SKM-1 treated with dmso at 0.1 percent for 144 hours (cell line): ENCODE results near the gene BTBD16.

Source experiments
- DNase-seq: peaks from one replicate; lab custom pipeline; 2025; ENCODE audit not compliant: unreplicated experiment; lab: John Stamatoyannopoulos, UW

The BTBD16 gene

GRCh38 chr10:122271076-122271475, at the start of gene BTBD16:
BTBD16 (plus strand) TSS chr10:122271296; CDS start chr10:122275082, 3,786 bp downstream.
- DNase-seq, result no peak

DNA sequence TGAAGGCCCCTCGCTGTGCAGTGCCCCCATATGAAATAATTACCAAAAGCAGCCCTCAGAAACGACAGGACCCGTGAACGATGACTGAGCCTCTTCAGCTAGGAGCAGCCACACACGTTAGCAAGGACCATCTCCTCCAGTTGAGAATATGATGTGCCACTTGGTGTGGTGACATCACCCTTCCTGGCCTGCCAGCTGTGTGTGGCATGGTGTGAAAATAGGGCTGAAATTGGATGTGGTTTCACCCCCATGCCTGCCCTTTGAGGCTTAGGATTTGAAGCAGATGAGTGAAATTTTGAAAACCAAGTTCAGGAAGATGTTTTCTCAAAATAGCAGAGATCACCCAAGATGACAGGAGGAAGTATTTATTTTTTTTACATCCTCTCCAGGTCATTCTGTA, 49.1 kb upstream of the BTBD16 start:
- DNase-seq, result no peak

GRCh38 chr10:122222638-122223037, 48.5 kb upstream of the BTBD16 start:
- no peak for DNase-seq

- DNase-seq, result no peak
Observed at GRCh38 chr10:122224159-122224558, 46.9 kb upstream of the BTBD16 start.

DNA sequence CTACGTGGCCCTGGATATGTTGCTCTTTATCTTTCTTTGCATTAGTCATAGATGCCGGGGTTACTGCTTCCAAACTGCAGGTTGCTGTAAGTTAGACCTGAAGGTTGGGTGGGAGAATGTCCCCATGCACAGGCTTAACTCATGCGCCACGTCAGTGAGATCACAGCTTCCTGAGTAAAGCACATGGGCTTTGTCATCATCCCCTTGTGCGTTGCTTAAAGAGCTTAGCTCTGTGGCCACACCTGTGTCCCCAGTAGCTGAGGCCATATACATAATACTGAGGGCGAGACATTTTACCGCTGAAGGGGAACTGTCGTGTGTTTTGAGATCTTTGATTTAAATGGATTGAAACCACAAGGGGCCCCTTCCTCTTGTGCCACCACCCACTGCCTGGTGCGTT, 45.8 kb upstream of the BTBD16 start:
- no peak for DNase-seq

- DNase-seq, result no peak
Observed at GRCh38 chr10:122227754-122228153, 43.3 kb upstream of the BTBD16 start.

GRCh38 chr10:122229666-122230065, 41.4 kb upstream of the BTBD16 start:
- DNase-seq, result no peak

DNA sequence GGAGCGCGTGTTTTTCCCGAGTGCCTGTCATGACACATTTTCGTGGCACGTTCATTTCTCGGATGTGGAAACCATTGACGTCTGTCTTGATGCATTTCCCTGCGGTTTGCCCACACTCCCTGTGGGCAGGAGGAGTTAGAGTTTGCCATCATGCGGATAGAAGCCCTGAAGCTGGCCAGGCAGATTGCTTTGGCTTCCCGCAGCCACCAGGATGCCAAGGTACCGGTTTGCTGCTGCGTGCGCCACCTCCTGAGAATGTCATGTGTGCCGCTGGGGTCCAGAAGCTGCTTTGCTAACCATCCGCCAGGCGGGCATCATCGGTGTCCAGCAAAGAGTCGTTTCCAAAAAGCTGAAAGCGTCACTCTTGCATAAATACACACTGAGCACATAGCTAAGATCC, 40.9 kb upstream of the BTBD16 start:
- DNase-seq, result no peak

- no peak for DNase-seq
Observed at GRCh38 chr10:122232769-122233168, 38.3 kb upstream of the BTBD16 start.

- DNase-seq, result no peak
Observed at GRCh38 chr10:122233857-122234348, 37.2 kb upstream of the BTBD16 start.

DNA sequence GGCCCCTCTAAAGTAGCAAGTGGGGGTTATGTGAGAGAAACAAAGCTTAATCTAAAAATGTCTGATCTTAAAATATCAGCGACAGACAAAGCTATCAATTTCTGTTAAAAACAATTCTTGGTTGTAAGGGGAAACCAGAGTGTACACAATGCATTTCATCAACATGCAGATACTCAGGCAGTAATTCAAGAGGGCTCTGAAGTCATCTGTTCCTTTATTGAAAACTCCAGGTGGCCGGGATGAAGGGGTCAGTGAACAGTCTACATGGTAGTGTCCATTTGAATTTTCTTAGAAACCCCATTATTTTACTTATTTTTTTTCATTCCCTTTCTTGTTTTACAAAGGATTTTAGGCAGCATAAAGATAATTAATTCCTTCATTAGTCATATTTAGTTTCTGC, 36.7 kb upstream of the BTBD16 start:
- DNase-seq, result no peak

DNA sequence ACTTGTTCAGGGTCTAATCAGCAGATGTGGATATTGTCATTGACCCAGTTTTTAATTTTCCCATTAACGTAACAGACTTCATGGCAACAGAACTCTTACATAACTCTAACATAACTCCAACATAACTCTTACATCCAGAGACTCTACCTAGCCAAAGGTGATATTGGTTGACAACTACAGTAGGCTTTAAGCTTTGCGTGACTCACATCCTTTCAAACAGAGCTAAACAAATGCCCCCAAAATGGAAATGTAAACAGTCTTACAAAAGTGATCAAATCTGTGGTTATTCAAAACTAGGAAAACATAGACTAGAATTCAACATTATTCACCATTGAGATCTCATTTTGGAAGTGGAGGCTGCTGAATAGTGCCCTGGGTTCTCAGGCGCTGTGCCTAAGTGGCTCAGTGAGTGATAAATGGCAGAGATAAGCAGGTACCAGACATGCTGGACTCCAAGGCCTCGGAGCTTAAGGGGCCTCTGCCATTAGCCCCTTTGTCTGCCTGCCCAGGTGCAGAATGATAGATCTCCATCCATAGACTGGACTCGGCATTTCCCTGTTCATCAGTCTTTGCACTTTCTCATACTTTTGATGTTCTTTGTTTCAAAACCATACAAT, 34.3 kb upstream of the BTBD16 start:
- DNase-seq, result no peak

GRCh38 chr10:122237331-122237990, 33.6 kb upstream of the BTBD16 start:
- no peak for DNase-seq

DNA sequence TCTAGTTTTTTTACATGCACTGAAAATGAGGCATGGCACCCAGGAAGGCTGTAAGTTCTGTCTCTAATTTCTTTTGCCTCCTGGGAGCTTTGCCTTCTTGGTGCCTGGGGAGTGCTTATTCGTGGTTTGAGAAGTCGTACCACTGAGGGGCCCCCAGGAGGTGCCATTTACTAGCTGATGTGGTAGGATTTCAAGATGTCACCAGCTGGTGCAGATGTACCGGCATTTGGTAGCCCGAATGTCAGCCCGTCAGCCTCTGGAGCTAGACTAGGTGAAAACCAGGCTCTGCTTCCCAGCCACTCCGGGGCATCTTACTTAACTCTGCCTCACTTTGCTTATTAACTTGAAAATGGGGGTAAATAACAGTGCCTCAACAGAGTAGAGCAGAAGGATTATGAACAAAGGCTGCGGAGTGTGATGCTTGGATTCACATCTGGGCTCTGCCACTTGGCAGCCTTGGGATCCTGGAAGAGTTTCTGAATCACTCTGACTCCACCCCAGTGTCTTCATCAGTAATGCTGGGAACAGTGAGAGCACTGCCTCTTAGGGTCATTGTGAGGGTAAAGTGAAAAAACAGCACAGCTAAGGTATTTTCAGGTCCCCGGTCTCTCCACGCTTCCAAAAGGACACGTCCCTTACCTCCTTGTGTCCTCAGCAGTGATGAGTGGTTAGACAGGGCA, 31.4 kb upstream of the BTBD16 start:
- no peak for DNase-seq

GRCh38 chr10:122240401-122240800, 30.7 kb upstream of the BTBD16 start:
- no peak for DNase-seq

DNA sequence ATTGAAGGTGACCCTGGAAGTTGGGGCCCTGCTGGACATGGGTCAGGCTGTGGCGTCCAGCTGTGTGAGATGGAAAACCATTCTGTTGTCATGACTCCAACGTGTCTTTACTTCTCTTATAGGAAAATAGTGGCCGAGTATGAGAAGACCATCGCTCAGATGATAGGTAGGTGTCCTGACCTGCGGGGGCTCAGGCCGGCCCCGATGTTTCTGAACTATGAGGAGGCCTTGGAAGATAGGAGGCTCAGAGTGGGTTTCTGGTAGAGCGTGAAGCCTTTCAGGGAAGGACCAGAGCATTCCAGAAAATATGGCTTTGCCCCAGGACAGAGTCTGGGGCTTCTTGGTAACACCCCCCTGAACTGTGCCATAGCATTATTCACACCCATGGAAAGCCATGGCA, 29.3 kb upstream of the BTBD16 start:
- no peak for DNase-seq

DNA sequence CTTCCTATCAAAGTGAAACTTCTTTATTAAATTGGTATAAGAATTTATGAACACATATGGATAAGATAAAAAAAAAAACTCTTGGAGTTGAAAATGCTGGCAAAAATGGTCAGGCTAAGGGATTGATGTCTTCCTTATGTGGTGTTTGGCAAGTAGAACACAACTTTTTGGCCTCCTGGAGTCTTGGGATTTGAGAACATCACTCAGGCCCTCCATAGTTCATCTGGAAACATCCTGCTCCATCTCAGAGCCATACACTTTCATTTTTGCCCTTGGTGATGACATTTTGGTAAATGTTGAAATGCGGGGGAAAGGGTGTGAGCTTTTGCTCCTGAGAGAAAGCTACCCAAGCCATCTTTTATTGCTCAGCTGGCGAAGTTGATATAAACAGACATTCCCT, 27.5 kb upstream of the BTBD16 start:
- DNase-seq, result no peak

DNA sequence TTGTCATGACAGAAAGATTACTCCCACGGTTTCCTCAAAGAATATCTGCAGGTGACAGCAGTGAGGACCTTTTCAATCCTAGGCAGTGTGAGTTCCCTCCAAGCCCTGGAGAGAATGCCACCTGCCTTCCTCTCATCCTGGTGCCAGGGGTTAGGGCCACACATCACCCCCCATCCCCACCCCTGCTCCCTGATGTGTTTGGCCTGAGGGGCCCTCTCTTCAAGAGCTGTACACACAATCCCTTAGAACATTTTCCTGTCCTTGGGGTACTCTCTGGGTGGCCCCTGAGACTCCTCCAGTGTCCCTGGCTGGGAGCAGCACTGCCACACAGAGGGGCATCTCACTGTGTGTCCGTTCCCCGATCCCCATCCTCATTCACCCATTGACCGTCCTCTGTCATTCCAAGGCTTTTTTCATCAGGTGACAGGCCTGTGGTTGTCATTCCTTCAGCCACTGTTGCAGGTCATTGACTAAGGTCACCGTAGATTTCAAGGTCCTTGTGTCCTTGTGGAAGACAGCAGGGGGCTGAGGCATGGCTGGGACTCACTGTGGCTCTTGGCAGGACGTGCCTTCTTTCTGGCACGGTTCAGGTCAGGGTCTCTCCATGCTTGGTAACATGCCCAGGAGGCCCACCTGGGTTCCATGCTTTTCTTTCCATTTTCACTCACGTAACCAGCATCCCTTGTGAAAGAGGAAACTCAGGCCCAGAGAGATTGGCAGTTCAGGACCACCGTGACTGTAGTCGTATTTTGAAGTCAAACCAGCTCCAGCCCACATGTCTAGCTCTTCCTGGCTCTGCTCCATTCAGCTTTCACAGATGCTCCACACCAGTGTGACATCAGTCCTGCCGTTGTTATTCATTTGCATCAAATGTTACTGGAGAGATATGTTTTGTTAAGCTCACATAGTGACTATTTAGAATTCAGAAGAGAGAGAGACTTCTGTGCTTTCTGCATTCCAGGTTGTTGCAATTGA, 26.8 kb upstream of the BTBD16 start:
- DNase-seq, result no peak

- no peak for DNase-seq
Observed at GRCh38 chr10:122245136-122245535, 26.0 kb upstream of the BTBD16 start.

DNA sequence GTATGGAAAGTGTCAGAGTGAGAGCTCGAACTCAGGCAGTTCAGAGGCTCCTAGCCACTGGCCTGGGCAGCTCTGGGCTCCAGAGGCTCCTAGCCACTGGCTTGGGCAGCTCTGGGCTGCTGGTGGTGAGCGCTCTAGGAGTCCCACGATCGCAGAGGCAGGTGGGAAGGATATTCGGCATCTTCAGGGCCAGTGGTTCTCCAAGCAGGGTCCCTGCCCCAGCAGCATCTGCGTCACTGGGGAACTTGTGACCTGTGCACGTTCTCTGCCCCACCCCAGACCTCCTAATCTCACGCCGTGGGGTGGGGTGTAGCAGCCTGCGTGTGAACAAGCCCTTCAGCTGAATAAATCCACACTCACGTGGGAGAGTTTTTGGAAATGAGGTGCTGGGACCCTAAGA, 25.2 kb upstream of the BTBD16 start:
- no peak for DNase-seq
